Muscle layer of colon (tissue), 2 donors: ENCODE measurements around the gene KIR2DL4.
"Not testable (repeated sequence)": the region's sequence is repeated elsewhere in the genome, so short reads cannot be mapped to it uniquely, and the experiment has no call there.

Source experiments
- H3K27ac ChIP-seq: one replicate; pipeline ENCODE4 v1.7.0; 2013; ENCODE audit warnings: low read depth, mild to moderate bottlenecking, low read length, moderate library complexity
- H3K27me3 ChIP-seq, 2 donors: one replicate each; pipeline ENCODE4 v1.7.0; 2013; ENCODE audit warnings: low read length in 2 of 2, mild to moderate bottlenecking in 2 of 2; ENCODE audit not compliant: insufficient read depth in 2 of 2, control insufficient read depth in 1 of 2
- H3K36me3 ChIP-seq: one replicate; pipeline ENCODE4 v1.7.0; 2013; ENCODE audit warnings: mild to moderate bottlenecking, low read length; ENCODE audit not compliant: insufficient read depth
- H3K4me1 ChIP-seq: one replicate; pipeline ENCODE4 v1.7.0; 2013; ENCODE audit warnings: mild to moderate bottlenecking, low read length; ENCODE audit not compliant: insufficient read depth
- H3K4me3 ChIP-seq, 2 donors: one replicate each; pipeline ENCODE4 v1.7.0; 2013; ENCODE audit warnings: low read length in 2 of 2, low read depth in 1 of 2, mild to moderate bottlenecking in 1 of 2, moderate library complexity in 1 of 2
- H3K9ac ChIP-seq: one replicate; pipeline ENCODE4 v1.7.0; 2013; ENCODE audit warnings: low read length
- H3K9me3 ChIP-seq: one replicate; pipeline ENCODE4 v1.7.0; 2013; ENCODE audit warnings: mild to moderate bottlenecking, low read length
- donor health status: abdominal sarcoma.
- donor health status: Adenocarcinoma of cecum.

The KIR2DL4 gene

GRCh38 chr19:54806516-54806838 is 3.1 kb downstream of the KIR2DL4 start:
- Histone ChIP-seq H3K4me3 (no peak overlapping the region), H3K9me3 (no peaks in the 10 kb centered on the region), H3K27me3 (no peaks in the 10 kb centered on the region), H3K9ac (no peak overlapping the region), H3K27ac (no peak overlapping the region), H3K4me1 (no peaks in the 10 kb centered on the region), H3K36me3 (no peaks in the 10 kb centered on the region)

- not testable (repeated sequence) for H3K4me1 ChIP-seq, H3K27me3 ChIP-seq, H3K4me3 ChIP-seq, H3K36me3 ChIP-seq, H3K27ac ChIP-seq, H3K9me3 ChIP-seq, H3K9ac ChIP-seq
Measured at GRCh38 chr19:54814571-54814970, 11.2 kb downstream of the KIR2DL4 start.

GRCh38 chr19:54816251-54816650 is 12.8 kb downstream of the KIR2DL4 start, which contains the start of gene KIR3DL1:
Gene KIR3DL1 (plus strand): TSS chr19:54816468.
- not testable (repeated sequence) for H3K36me3 ChIP-seq, H3K9ac ChIP-seq, H3K27ac ChIP-seq, H3K9me3 ChIP-seq, H3K27me3 ChIP-seq, H3K4me3 ChIP-seq, H3K4me1 ChIP-seq

- Histone ChIP-seq H3K27ac (no peak overlapping the region), H3K4me1 (no peaks in the 10 kb centered on the region), H3K36me3 (no peaks in the 10 kb centered on the region), H3K27me3 (no peaks in the 10 kb centered on the region), H3K9ac (no peak overlapping the region), H3K4me3 (no peak overlapping the region), H3K9me3 (no peaks in the 10 kb centered on the region)
Measured at GRCh38 chr19:54817670-54818536, 14.5 kb downstream of the KIR2DL4 start.

DNA sequence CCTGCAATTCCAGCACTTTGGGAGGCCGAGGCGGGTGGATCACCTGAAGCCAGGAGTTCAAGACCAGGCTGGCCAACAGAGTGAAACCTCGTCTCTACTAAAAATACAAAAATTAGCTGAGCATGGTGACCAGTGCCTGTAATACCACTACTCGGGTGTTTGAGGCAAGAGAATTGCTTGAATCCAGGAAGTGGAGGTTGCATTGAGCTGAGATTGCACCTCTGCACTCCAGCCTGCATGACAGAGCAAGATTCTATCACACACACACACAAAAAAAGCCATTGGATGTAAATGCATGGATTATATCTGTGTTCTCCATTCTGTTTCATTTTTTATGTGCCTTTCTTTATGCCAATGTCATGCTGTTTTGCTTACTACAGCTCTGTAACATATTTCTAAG is 21.0 kb downstream of the KIR2DL4 start:
- H3K9me3 ChIP-seq, H3K27me3 ChIP-seq, H3K4me3 ChIP-seq, H3K9ac ChIP-seq, H3K36me3 ChIP-seq, H3K4me1 ChIP-seq, H3K27ac ChIP-seq: not testable (repeated sequence)

DNA sequence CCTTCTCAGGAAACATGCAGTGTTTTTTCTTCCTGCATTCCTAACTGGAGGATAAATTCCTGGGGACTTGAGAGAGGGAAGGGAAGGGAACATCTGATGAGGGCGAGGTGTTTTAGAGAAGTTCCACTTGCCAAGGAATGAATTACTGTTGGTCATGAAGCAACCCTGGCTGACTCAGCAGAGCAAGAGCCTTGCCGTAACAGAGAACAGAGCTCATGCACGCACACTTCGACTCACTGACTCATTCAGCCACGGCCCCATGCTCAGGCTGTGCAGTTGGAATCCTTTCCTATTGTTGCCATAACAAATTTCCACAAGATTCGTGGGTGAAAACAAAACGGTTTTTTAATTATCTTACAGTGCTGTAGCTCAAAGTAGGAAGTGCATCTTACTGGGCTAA is 21.9 kb downstream of the KIR2DL4 start:
- H3K4me1 ChIP-seq, H3K9me3 ChIP-seq, H3K4me3 ChIP-seq, H3K27ac ChIP-seq, H3K27me3 ChIP-seq, H3K9ac ChIP-seq, H3K36me3 ChIP-seq: not testable (repeated sequence)

- H3K36me3 ChIP-seq, H3K9me3 ChIP-seq, H3K27me3 ChIP-seq, H3K4me3 ChIP-seq, H3K9ac ChIP-seq, H3K4me1 ChIP-seq, H3K27ac ChIP-seq: not testable (repeated sequence)
Measured at GRCh38 chr19:54828064-54828463, 24.7 kb downstream of the KIR2DL4 start.

DNA sequence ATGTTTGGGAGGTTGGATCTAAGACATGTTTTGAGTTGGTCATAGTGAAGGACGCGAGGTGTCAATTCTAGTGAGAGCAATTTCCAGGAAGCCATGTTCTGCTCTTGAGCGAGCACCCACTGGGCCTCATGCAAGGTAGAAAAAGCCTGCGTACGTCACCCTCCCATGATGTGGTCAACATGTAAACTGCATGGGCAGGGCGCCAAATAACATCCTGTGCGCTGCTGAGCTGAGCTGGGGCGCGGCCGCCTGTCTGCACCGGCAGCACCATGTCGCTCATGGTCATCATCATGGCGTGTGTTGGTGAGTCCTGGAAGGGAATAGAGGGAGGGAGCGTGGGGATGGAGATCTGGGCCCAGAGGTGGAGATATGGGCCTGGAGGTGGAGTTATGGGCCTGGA is 29.1 kb downstream of the KIR2DL4 start, which contains the start of gene KIR2DS4:
Gene KIR2DS4 (plus strand): TSS at position 181 of the 400 bp plus-strand sequence.
- not testable (repeated sequence) for H3K27ac ChIP-seq, H3K9me3 ChIP-seq, H3K27me3 ChIP-seq, H3K9ac ChIP-seq, H3K4me1 ChIP-seq, H3K36me3 ChIP-seq, H3K4me3 ChIP-seq

DNA sequence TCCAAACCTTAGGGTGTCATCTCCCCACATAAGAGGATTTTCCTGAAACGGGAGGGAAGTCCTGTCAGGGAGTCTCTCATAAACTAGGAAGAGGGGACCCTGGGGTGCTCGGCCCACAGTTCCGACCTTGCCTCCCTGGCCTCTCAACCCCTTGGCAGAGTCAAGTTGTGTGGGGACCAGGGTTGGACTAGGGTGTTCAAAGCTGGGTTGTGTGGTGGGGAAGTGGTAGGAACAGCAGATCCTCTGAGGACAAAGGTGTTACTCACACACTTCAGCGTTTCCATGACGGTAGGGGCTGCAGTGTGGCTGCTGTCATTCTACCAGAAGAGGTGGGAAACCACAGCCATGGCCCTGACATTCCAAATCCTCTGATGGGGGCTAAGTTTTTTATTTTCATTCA is 31.7 kb downstream of the KIR2DL4 start:
- not testable (repeated sequence) for H3K27me3 ChIP-seq, H3K27ac ChIP-seq, H3K9ac ChIP-seq, H3K4me1 ChIP-seq, H3K4me3 ChIP-seq, H3K36me3 ChIP-seq, H3K9me3 ChIP-seq

- not testable (repeated sequence) for H3K27me3 ChIP-seq, H3K9me3 ChIP-seq
Measured at GRCh38 chr19:54837522-54837921, 34.1 kb downstream of the KIR2DL4 start.

DNA sequence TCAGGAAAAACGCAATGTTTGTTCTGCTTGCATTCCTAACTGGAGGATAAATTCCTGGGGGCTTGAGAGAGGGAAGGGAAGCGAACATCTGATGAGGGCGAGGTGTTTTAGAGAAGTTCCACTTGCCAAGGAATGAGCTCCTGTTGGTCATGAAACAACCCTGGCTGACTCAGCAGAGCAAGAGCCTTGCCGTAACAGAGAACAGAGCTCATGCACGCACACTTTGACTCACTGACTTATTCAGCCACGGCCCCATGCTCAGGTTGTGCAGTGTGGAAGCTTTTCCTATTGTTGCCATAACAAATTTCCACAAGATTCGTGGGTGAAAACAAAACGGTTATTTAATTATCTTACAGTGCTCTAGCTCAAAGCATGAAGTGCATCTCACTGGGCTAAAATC is 39.8 kb downstream of the KIR2DL4 start:
- H3K9ac ChIP-seq, H3K4me1 ChIP-seq, H3K36me3 ChIP-seq, H3K27ac ChIP-seq, H3K27me3 ChIP-seq, H3K9me3 ChIP-seq, H3K4me3 ChIP-seq: not testable (repeated sequence)

More at GRCh38 chr19:54837522-54837921, 34.1 kb downstream of the KIR2DL4 start:
- not testable (repeated sequence) for H3K9ac ChIP-seq, H3K4me3 ChIP-seq, H3K4me1 ChIP-seq, H3K27ac ChIP-seq, H3K36me3 ChIP-seq

DNA sequence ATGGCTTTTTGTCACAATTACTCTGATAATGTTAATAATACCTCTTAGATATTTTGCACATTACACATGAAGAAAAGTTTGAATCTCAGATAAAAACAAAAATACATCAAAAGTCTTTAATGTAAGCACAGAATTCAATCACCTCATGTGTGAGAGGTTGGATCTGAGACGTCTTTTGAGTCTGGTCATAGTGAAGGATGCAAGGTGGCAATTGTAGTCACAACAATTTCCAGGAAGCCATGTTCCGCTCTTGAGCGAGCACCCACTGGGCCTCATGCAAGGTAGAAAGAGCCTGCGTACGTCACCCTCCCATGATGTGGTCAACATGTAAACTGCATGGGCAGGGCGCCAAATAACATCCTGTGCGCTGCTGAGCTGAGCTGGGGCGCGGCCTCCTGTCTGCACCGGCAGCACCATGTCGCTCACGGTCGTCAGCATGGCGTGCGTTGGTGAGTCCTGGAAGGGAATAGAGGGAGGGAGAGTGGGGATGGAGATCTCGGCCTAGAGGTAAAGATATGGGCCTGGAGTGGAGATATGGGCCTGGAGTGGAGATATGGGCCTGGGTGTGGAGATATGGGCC is 46.7 kb downstream of the KIR2DL4 start, which contains the start of gene KIR3DL2:
Gene KIR3DL2 (plus strand): TSS at position 383 of the 580 bp plus-strand sequence. CDS start 33 bp downstream, at position 416.
- H3K4me3 ChIP-seq, H3K27me3 ChIP-seq, H3K9ac ChIP-seq, H3K9me3 ChIP-seq, H3K27ac ChIP-seq, H3K36me3 ChIP-seq, H3K4me1 ChIP-seq: not testable (repeated sequence)
